ENCODE measurements around the gene FRK.

FRK gene

DNA sequence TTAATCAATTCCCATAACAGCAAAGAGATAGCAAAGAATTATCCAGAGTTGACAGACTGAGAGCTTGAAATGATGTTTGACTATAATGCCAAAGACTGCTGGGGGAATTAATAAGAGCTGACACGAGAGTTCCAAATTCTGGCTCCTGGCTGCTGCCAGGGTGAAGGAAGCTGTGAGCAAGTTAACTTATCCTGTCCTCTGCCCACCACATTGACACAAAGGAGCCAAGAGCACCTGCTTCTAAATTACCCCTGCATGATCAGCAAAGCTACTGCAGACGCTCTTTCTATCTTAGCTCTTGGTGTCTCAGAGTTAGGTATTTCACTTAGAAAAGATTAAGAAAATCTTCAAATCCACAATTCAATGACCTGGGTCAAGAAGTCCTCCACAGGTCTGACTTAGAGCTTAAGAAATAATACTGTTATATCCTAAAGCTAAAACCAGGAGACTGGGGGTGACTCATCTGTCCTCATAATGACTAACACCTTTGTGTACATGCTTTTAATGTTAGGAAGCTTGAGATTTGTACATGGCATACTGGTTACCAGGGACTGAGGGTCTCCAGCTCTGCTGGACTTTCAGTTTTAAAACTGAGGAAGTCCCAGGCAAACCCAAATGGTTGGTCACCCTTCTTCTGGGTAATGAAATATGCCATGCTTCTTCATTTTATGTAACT, 13.2 kb upstream of the FRK start:
- TF ChIP-seq, protein P1, sequence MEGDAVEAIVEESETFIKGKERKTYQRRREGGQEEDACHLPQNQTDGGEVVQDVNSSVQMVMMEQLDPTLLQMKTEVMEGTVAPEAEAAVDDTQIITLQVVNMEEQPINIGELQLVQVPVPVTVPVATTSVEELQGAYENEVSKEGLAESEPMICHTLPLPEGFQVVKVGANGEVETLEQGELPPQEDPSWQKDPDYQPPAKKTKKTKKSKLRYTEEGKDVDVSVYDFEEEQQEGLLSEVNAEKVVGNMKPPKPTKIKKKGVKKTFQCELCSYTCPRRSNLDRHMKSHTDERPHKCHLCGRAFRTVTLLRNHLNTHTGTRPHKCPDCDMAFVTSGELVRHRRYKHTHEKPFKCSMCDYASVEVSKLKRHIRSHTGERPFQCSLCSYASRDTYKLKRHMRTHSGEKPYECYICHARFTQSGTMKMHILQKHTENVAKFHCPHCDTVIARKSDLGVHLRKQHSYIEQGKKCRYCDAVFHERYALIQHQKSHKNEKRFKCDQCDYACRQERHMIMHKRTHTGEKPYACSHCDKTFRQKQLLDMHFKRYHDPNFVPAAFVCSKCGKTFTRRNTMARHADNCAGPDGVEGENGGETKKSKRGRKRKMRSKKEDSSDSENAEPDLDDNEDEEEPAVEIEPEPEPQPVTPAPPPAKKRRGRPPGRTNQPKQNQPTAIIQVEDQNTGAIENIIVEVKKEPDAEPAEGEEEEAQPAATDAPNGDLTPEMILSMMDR (IDR thresholded peaks at IDR 0.05; ENCODE audit: low read length, missing control alignments): no peak
- no peak overlapping the region for H3K4me3 ChIP-seq (replicated peaks; ENCODE audit: low read depth, low read length)
- DNase-seq (ENCODE audit: low read depth): peak; percentile 18

DNA sequence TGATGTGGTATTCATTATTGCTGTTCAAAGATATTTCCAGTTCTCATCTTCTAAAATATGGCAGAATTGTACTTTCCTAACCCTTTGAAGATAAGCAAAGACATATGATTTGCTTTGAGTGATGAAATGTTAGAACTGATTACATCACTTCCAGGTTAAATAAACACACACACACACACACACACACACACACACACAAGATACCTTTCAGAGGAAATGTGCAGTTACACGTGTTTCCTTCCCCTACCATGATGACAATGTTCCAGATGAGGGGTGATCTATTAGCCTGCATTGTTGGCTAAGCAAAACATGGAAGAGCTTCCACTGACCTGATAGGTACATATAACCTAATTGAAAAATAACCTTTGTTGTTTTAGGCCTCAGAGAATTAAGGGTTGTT, 11.7 kb upstream of the FRK start:
- TF ChIP-seq, protein P1 (IDR thresholded peaks at IDR 0.05; ENCODE audit: low read length, missing control alignments): no peak
- no peak overlapping the region for H3K4me3 ChIP-seq (replicated peaks; ENCODE audit: low read depth, low read length)
- no peak for DNase-seq (ENCODE audit: low read depth)

DNA sequence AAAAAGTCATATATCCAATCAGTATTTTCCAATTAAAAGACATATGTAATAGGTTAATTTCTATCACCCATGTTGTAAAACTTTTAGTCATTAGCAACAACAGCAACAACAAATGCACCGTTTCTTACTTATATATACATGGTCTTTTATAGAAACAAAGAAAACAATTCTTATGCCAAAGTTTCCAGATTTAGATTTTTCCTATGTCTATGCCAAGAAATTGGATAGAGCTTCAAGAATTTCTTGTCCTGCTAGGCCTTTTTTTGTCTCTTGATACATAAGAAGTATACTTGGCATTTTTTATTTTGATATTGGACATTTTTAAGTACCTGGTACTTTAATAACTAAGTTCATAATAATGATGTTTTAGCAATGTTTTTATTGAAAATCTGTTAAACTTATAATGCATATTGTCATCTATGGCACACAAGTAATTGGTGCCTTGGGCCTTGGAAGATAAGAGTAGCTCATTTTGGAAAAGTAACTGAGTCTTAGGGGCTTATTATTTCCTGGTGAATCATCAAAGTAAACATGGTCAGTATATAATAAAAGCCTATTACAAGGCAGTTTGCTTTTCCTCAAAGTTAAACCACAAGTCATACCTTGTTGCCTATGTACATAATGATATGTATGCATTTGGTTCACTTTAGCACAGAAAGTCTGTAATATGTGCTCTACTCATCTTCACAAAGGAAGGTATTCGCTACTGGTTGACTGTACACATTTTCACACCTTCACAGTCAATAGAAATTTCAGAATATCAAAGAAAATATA, 10.1 kb upstream of the FRK start:
- TF ChIP-seq, protein P1 (IDR thresholded peaks at IDR 0.05; ENCODE audit: low read length, missing control alignments): no peak
- H3K4me3 ChIP-seq (replicated peaks; ENCODE audit: low read depth, low read length): no peak overlapping the region
- DNase-seq (ENCODE audit: low read depth): no peak

GRCh38 chr6:116070101-116070500, 9.4 kb upstream of the FRK start:
- no peak for DNase-seq (ENCODE audit: low read depth)
- TF ChIP-seq, protein P1 (IDR thresholded peaks at IDR 0.05; ENCODE audit: low read length, missing control alignments): no peak

DNA sequence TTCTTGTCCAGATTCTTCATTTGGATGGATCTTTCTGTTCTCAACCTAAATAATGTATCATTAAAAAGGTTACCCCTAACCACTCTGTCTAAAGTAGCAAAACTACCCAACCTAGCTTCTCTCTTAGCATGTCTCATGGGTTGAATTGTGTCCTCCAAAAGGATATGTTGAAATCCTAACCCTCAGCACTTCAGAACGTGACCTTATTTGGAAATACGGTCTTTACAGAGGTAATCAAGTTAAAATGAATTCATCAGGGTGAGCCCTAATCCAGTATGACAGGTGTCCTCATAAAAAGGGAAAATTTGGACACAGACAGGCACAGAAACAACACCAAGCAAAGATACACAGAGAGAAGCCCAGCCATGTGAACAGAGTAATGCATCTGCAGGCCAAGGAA, 6.1 kb upstream of the FRK start:
- no peak overlapping the region for H3K4me3 ChIP-seq (replicated peaks; ENCODE audit: low read depth, low read length)
- no peak for DNase-seq (ENCODE audit: low read depth)
- TF ChIP-seq, protein P1 (IDR thresholded peaks at IDR 0.05; ENCODE audit: low read length, missing control alignments): no peak

More at GRCh38 chr6:116070101-116070500, 9.4 kb upstream of the FRK start:
- no peak overlapping the region for H3K4me3 ChIP-seq (replicated peaks; ENCODE audit: low read depth, low read length)

- DNase-seq (ENCODE audit: low read depth): no peak
- H3K4me3 ChIP-seq (replicated peaks; ENCODE audit: low read depth, low read length): no peak overlapping the region
- TF ChIP-seq, protein P1 (IDR thresholded peaks at IDR 0.05; ENCODE audit: low read length, missing control alignments): no peak
Measured at GRCh38 chr6:116064666-116065065, 4.0 kb upstream of the FRK start.

Measured in fibroblast of pulmonary artery (primary cell).